HepG2 (cell line): ENCODE measurements around the gene ANKRD7. TPM values are rescaled to one million over a fixed set of nuclear protein-coding genes. Genes with fewer than 3 reads are reported as not detected.
A peak's percentile ranks its signal among the peaks of the same experiment; 100 is the strongest.

ENCODE experiments used
- AHR ChIP-seq: IDR thresholded peaks from 2 replicates; pipeline ENCODE4 v1.6.1; 2018; ENCODE audit warnings: missing genetic modification reagents, missing compliant biosample characterization
- BATF2 ChIP-seq: sonication (generic); formaldehyde crosslinking; IDR thresholded peaks from 2 replicates; pipeline ENCODE4 v1.8.0; 2022; ENCODE audit warnings: mild to moderate bottlenecking, missing genetic modification reagents, moderate library complexity
- CREBL2 ChIP-seq: sonication (generic); formaldehyde crosslinking; IDR thresholded peaks from 2 replicates; pipeline ENCODE4 v1.8.1; 2023; ENCODE audit warnings: missing genetic modification reagents, mild to moderate bottlenecking, borderline replicate concordance
- CSRNP1 ChIP-seq: sonication (generic); formaldehyde crosslinking; IDR thresholded peaks from 2 replicates; pipeline ENCODE4 v1.8.1; 2023; ENCODE audit warnings: mild to moderate bottlenecking, missing genetic modification reagents
- E2F1 ChIP-seq: sonication (generic); formaldehyde crosslinking; IDR thresholded peaks from 2 replicates; pipeline ENCODE4 v1.5.0; 2020; ENCODE audit warnings: missing genetic modification reagents
- FOSL2 ChIP-seq: sonication (generic); formaldehyde crosslinking; IDR thresholded peaks from 2 replicates; pipeline ENCODE4 v1.4.0; 2020; ENCODE audit warnings: missing genetic modification reagents
- GABPA ChIP-seq, 2 experiments: IDR thresholded peaks; 2 replicates each; pipeline ENCODE4 v1.6.1; 2011 to 2016; ENCODE audit warnings: low read depth in 2 of 2, low read length in 1 of 2, missing biosample characterization in 1 of 2, missing genetic modification characterization in 1 of 2
- GTF3A ChIP-seq: sonication (generic); formaldehyde crosslinking; conservative IDR thresholded peaks from 2 replicates; pipeline ENCODE4 v1.4.0; 2020; ENCODE audit warnings: mild to moderate bottlenecking, missing genetic modification reagents
- HHEX ChIP-seq: IDR thresholded peaks from 2 replicates; pipeline ENCODE4 v1.6.1; 2016; ENCODE audit warnings: control low read depth
- HNRNPUL1 ChIP-seq: fragments of 200-400 bp; formaldehyde crosslinking; IDR thresholded peaks from 2 replicates; pipeline ENCODE4 v1.6.1; 2017; ENCODE audit warnings: low read depth, mild to moderate bottlenecking, low read length, moderate library complexity
- KMT2B ChIP-seq: IDR thresholded peaks from 2 replicates; pipeline ENCODE4 v1.6.1; 2016; ENCODE audit warnings: missing genetic modification reagents, missing compliant biosample characterization
- MAFF ChIP-seq: IDR thresholded peaks from 2 replicates; pipeline ENCODE4 v1.6.1; 2011; ENCODE audit warnings: low read depth, low read length, improper control_type of control experiment
- NFATC3 ChIP-seq: sonication (generic); formaldehyde crosslinking; IDR thresholded peaks from 2 replicates; pipeline ENCODE4 v1.5.1; 2020; ENCODE audit warnings: mild to moderate bottlenecking, missing genetic modification reagents
- NFYC ChIP-seq: IDR thresholded peaks from 2 replicates; pipeline ENCODE4 v1.6.1; 2016; ENCODE audit warnings: missing genetic modification reagents, missing compliant biosample characterization
- PCBP1 ChIP-seq: fragments of 200-400 bp; formaldehyde crosslinking; IDR thresholded peaks from 2 replicates; pipeline ENCODE4 v1.6.1; 2017; ENCODE audit warnings: mild to moderate bottlenecking, low read depth, low read length, borderline replicate concordance
- PHF8 ChIP-seq: sonication (generic); formaldehyde crosslinking; IDR thresholded peaks from 2 replicates; pipeline ENCODE4 v1.5.0; 2020; ENCODE audit warnings: missing genetic modification reagents
- POLR2A ChIP-seq, 2 experiments: IDR thresholded peaks; 2 replicates each; pipeline ENCODE4 v1.6.1; 2011; ENCODE audit warnings: low read depth in 2 of 2, low read length in 2 of 2, mild to moderate bottlenecking in 1 of 2, moderate library complexity in 1 of 2; ENCODE audit not compliant: insufficient read depth in 1 of 2
- SAP130 ChIP-seq: IDR thresholded peaks from 2 replicates; pipeline ENCODE4 v1.6.1; 2016; ENCODE audit warnings: low read depth
- SP4 ChIP-seq: sonication (generic); formaldehyde crosslinking; IDR thresholded peaks from 2 replicates; pipeline ENCODE4 v1.8.1; 2023; ENCODE audit warnings: mild to moderate bottlenecking, missing genetic modification reagents
- TFAP4 ChIP-seq: sonication (generic); IDR thresholded peaks from 2 replicates; pipeline ENCODE4 v1.6.1; 2016; ENCODE audit warnings: low read depth, borderline replicate concordance
- U2AF1 ChIP-seq: fragments of 200-400 bp; formaldehyde crosslinking; optimal IDR thresholded peaks from 2 replicates; pipeline ENCODE3; 2017; ENCODE audit warnings: mild to moderate bottlenecking, low read depth, low read length
- YEATS4 ChIP-seq: sonication (generic); formaldehyde crosslinking; IDR thresholded peaks from 2 replicates; pipeline ENCODE4 v1.4.0; 2020; ENCODE audit warnings: missing genetic modification reagents, borderline replicate concordance
- ZFP36 ChIP-seq: fragments of 150-350 bp; IDR thresholded peaks from 2 replicates; pipeline ENCODE4 v1.6.1; 2018; ENCODE audit warnings: borderline replicate concordance, low read length, low read depth; ENCODE audit not compliant: partially characterized antibody
- ZFP37 ChIP-seq: sonication (generic); formaldehyde crosslinking; IDR thresholded peaks from 2 replicates; pipeline ENCODE4 v1.4.0; 2020; ENCODE audit warnings: missing genetic modification reagents, borderline replicate concordance
- ZNF12 ChIP-seq: sonication (generic); formaldehyde crosslinking; IDR thresholded peaks from 2 replicates; pipeline ENCODE4 v1.5.0; 2020; ENCODE audit warnings: missing genetic modification reagents
- ZNF33A ChIP-seq: sonication (generic); formaldehyde crosslinking; IDR thresholded peaks from 2 replicates; pipeline ENCODE4 v1.5.1; 2020; ENCODE audit warnings: missing genetic modification reagents, mild to moderate bottlenecking, moderate library complexity, borderline replicate concordance
- ZNF350 ChIP-seq: sonication (generic); formaldehyde crosslinking; IDR thresholded peaks from 2 replicates; pipeline ENCODE4 v1.4.0; 2020; ENCODE audit warnings: mild to moderate bottlenecking, low read depth, missing genetic modification reagents, borderline replicate concordance
- polyA plus RNA-seq, 8 experiments: library from polyadenylated mRNA; depleted of rRNA in 3 of 8; stranded (reverse) in 7 of 8; unstranded in 1 of 8; fragments of >200 nt; fragmentation: Illumina TruSeq in 4 of 8; extraction: Trizol in 4 of 8; gene quantifications; 2 replicates each; pipeline versions ENCODE4 v1.2.1 to v1.2.3, GENCODE V29; 2011 to 2016; ENCODE audit warnings: low read depth in 4 of 8, missing spikeins in 1 of 8, mixed read lengths in 1 of 8; ENCODE audit not compliant: insufficient read depth in 1 of 8
- total RNA-seq, 5 experiments: library from RNA; depleted of rRNA; stranded (reverse); fragments of >200 nt; fragmentation: Illumina TruSeq; extraction: Trizol; gene quantifications; 2 replicates each; pipeline ENCODE4 v1.2.3, GENCODE V29; 2016; ENCODE audit warnings: low read depth in 1 of 5

The ANKRD7 gene
- total and polyA plus RNA-seq, 2 of the 13 experiments (the other 11 are each of a cell fraction or from before 2014, with no cell fraction given) = not detected

- TF ChIP-seq ZNF33A (CRISPR knock-in tag) = no peak
- TF ChIP-seq NFYC = peak; percentile 72; the same call in 1 of the 2 replicates
- TF ChIP-seq ZNF350 (CRISPR knock-in tag) = no peak; the same call in 1 of the 2 replicates
- TF ChIP-seq CREBL2 (CRISPR knock-in tag) = peak; percentile 50; the same call in 1 of the 2 replicates
- peak; percentile 73 to 81 for TF ChIP-seq POLR2A (IDR thresholded peaks at IDR 0.05; ENCODE audit: insufficient read depth in 1 of 2, low read depth in 2 of 2, low read length in 2 of 2)
- TF ChIP-seq HNRNPUL1 = no peak
- no peak for TF ChIP-seq ZFP37 (CRISPR knock-in tag)
- no peak for TF ChIP-seq BATF2 (CRISPR knock-in tag)
- peak; percentile 95 for TF ChIP-seq KMT2B
- TF ChIP-seq PHF8 (CRISPR knock-in tag) = peak; percentile 99
- TF ChIP-seq FOSL2 = no peak; the same call in 1 of the 2 replicates
- TF ChIP-seq E2F1 (CRISPR knock-in tag) = peak; percentile 86
- no peak; the same call in 1 of the 2 replicates for TF ChIP-seq CSRNP1 (CRISPR knock-in tag)
- TF ChIP-seq SAP130 (CRISPR knock-in tag) = peak; percentile 96
- TF ChIP-seq TFAP4 = no peak; the same call in 1 of the 2 replicates
- no peak for TF ChIP-seq MAFF
- no peak for TF ChIP-seq GTF3A
- no peak for TF ChIP-seq HHEX (CRISPR knock-in tag)
- TF ChIP-seq PCBP1 = no peak
- peak; percentile 16; the same call in 1 of the 2 replicates for TF ChIP-seq GABPA (IDR thresholded peaks at IDR 0.05; ENCODE audit: low read depth, low read length)
- TF ChIP-seq GABPA (CRISPR knock-in tag; IDR thresholded peaks at IDR 0.05; ENCODE audit: low read depth) = peak; percentile 83
- peak; percentile 53; the same call in 1 of the 2 replicates for TF ChIP-seq NFATC3
- no peak for TF ChIP-seq ZNF12
- 0 out of 2 replicates have a peak, but pooled peaks have one; percentile 4 for TF ChIP-seq SP4 (CRISPR knock-in tag)
- TF ChIP-seq AHR (CRISPR knock-in tag) = no peak
- TF ChIP-seq YEATS4 (CRISPR knock-in tag) = peak; percentile 89
- TF ChIP-seq U2AF1 = peak; percentile 93
- TF ChIP-seq ZFP36 = no peak
Measured at GRCh38 chr7:118183786-118184564, 40.5 kb upstream of the ANKRD7 start, which contains the start of gene LSM8 (continued).
